ENCODE measurements around the gene ERBB3.

The ERBB3 gene

DNA sequence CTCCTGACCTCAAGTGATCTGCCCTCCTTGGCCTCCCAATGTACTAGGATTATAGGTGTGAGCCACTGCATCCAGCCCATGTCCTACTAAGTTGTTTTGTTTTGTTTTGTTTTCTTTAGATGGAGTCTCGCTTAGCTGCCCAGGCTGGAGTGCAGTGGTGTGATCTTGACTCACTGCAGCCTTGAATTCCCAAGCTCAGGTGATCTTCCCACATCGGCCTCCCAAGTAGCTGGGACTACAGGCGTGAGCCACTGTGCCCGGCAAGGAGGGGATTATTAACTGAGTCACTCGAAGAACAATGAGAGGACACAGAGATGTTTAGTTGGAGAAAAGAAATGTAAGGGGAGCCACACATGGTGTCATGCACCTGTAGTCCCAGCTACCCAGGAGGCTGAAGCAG, 18.0 kb upstream of the ERBB3 start (continued):
- TF ChIP-seq, protein P1, sequence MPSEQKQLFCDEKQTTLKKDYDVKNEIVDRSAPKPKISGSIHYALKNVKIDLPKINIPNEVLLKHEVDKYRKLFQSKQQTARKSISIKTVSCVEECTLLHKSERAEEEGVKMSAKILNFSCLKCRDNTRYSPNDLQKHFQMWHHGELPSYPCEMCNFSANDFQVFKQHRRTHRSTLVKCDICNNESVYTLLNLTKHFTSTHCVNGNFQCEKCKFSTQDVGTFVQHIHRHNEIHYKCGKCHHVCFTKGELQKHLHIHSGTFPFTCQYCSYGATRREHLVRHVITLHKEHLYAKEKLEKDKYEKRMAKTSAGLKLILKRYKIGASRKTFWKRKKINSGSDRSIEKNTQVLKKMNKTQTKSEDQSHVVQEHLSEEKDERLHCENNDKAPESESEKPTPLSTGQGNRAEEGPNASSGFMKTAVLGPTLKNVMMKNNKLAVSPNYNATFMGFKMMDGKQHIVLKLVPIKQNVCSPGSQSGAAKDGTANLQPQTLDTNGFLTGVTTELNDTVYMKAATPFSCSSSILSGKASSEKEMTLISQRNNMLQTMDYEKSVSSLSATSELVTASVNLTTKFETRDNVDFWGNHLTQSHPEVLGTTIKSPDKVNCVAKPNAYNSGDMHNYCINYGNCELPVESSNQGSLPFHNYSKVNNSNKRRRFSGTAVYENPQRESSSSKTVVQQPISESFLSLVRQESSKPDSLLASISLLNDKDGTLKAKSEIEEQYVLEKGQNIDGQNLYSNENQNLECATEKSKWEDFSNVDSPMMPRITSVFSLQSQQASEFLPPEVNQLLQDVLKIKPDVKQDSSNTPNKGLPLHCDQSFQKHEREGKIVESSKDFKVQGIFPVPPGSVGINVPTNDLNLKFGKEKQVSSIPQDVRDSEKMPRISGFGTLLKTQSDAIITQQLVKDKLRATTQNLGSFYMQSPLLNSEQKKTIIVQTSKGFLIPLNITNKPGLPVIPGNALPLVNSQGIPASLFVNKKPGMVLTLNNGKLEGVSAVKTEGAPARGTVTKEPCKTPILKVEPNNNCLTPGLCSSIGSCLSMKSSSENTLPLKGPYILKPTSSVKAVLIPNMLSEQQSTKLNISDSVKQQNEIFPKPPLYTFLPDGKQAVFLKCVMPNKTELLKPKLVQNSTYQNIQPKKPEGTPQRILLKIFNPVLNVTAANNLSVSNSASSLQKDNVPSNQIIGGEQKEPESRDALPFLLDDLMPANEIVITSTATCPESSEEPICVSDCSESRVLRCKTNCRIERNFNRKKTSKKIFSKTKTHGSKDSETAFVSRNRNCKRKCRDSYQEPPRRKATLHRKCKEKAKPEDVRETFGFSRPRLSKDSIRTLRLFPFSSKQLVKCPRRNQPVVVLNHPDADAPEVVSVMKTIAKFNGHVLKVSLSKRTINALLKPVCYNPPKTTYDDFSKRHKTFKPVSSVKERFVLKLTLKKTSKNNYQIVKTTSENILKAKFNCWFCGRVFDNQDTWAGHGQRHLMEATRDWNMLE (tag by site-specific recombination; conservative IDR thresholded peaks at IDR 0.05; ENCODE audit: low read depth) = no peak

DNA sequence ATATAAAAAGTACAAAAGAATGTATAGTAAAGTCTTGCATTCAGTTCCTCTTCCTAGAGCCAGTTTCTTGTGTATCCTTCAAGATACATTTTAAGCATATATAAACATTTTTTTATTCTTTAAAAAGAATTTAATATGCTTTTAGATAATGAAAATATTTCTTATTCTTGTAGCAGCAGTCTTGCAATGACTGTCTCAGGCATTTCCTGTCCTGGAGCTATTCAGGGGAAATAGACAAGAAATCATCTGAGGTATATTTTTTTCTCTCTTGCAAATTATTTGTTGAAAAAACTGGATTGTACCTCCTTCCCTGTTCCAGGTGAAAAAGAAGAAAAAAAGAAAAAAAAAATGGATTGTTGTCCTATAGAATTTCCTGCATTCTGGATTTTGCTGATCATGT, 17.0 kb upstream of the ERBB3 start:
- POLR2A ChIA-PET = no interaction called here
- no peak overlapping the region for H3K27ac ChIP-seq (ENCODE audit: extremely low read depth, low read depth, low read length)
- CTCF ChIA-PET = interaction anchor here (0.6 to 1.5 kb wide), 4 partner anchors 8 to 41 kb away, joined by 3 to 4 read pairs (median 4); partner anchors contain the start of gene PA2G4
- no peaks in the 10 kb centered on the region for H3K4me1 ChIP-seq (ENCODE audit: control insufficient read depth, insufficient read depth, low read length)
- TF ChIP-seq GLI4 (tag by site-specific recombination; IDR thresholded peaks at IDR 0.05) (no peak), ZNF155 (tag by site-specific recombination; IDR thresholded peaks at IDR 0.05) (no peak), MEIS1 (CRISPR knock-in tag; IDR thresholded peaks at IDR 0.05; ENCODE audit: borderline replicate concordance) (no peak), ZBTB7A (tag by site-specific recombination; IDR thresholded peaks at IDR 0.05; ENCODE audit: low read depth) (no peak), HOXA7 (CRISPR knock-in tag; IDR thresholded peaks at IDR 0.05; ENCODE audit: borderline replicate concordance) (no peak), KLF9 (tag by site-specific recombination; IDR thresholded peaks at IDR 0.05; ENCODE audit: low read depth) (no peak), KLF10 (tag by site-specific recombination; IDR thresholded peaks at IDR 0.05) (no peak), ZNF560 (tag by site-specific recombination; IDR thresholded peaks at IDR 0.05; ENCODE audit: borderline replicate concordance) (no peak), SCRT1 (tag by site-specific recombination; IDR thresholded peaks at IDR 0.05; ENCODE audit: borderline replicate concordance) (no peak), ZNF791 (tag by site-specific recombination; IDR thresholded peaks at IDR 0.05) (no peak), TRIM28 (IDR thresholded peaks at IDR 0.05; ENCODE audit: borderline replicate concordance, low read length) (no peak), ZIC2 (tag by site-specific recombination; IDR thresholded peaks at IDR 0.05) (no peak), ZNF211 (tag by site-specific recombination; IDR thresholded peaks at IDR 0.05; ENCODE audit: low read depth) (no peak), ZNF404 (tag by site-specific recombination; IDR thresholded peaks at IDR 0.05) (no peak), ZNF202 (tag by site-specific recombination; IDR thresholded peaks at IDR 0.05; ENCODE audit: borderline replicate concordance) (no peak), WT1 (tag by site-specific recombination; IDR thresholded peaks at IDR 0.05) (no peak), ZNF248 (tag by site-specific recombination; IDR thresholded peaks at IDR 0.05) (no peak)
- TF ChIP-seq, protein P2, sequence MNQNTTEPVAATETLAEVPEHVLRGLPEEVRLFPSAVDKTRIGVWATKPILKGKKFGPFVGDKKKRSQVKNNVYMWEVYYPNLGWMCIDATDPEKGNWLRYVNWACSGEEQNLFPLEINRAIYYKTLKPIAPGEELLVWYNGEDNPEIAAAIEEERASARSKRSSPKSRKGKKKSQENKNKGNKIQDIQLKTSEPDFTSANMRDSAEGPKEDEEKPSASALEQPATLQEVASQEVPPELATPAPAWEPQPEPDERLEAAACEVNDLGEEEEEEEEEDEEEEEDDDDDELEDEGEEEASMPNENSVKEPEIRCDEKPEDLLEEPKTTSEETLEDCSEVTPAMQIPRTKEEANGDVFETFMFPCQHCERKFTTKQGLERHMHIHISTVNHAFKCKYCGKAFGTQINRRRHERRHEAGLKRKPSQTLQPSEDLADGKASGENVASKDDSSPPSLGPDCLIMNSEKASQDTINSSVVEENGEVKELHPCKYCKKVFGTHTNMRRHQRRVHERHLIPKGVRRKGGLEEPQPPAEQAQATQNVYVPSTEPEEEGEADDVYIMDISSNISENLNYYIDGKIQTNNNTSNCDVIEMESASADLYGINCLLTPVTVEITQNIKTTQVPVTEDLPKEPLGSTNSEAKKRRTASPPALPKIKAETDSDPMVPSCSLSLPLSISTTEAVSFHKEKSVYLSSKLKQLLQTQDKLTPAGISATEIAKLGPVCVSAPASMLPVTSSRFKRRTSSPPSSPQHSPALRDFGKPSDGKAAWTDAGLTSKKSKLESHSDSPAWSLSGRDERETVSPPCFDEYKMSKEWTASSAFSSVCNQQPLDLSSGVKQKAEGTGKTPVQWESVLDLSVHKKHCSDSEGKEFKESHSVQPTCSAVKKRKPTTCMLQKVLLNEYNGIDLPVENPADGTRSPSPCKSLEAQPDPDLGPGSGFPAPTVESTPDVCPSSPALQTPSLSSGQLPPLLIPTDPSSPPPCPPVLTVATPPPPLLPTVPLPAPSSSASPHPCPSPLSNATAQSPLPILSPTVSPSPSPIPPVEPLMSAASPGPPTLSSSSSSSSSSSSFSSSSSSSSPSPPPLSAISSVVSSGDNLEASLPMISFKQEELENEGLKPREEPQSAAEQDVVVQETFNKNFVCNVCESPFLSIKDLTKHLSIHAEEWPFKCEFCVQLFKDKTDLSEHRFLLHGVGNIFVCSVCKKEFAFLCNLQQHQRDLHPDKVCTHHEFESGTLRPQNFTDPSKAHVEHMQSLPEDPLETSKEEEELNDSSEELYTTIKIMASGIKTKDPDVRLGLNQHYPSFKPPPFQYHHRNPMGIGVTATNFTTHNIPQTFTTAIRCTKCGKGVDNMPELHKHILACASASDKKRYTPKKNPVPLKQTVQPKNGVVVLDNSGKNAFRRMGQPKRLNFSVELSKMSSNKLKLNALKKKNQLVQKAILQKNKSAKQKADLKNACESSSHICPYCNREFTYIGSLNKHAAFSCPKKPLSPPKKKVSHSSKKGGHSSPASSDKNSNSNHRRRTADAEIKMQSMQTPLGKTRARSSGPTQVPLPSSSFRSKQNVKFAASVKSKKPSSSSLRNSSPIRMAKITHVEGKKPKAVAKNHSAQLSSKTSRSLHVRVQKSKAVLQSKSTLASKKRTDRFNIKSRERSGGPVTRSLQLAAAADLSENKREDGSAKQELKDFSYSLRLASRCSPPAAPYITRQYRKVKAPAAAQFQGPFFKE (tag by site-specific recombination; IDR thresholded peaks at IDR 0.05; ENCODE audit: borderline replicate concordance) = no peak
- TF ChIP-seq, protein P3, sequence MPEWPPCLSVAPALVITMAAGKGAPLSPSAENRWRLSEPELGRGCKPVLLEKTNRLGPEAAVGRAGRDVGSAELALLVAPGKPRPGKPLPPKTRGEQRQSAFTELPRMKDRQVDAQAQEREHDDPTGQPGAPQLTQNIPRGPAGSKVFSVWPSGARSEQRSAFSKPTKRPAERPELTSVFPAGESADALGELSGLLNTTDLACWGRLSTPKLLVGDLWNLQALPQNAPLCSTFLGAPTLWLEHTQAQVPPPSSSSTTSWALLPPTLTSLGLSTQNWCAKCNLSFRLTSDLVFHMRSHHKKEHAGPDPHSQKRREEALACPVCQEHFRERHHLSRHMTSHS (tag by site-specific recombination; IDR thresholded peaks at IDR 0.05) = no peak
- H3K9me3 ChIP-seq (ENCODE audit: control insufficient read depth, insufficient read depth, low read depth, low read length) = no peaks in the 10 kb centered on the region
- no peaks in the 10 kb centered on the region for H3K36me3 ChIP-seq (ENCODE audit: control insufficient read depth in 2 of 2, insufficient read depth in 1 of 2, low read length in 2 of 2)
- H3K4me3 ChIP-seq (ENCODE audit: low read depth, low read length) = no peak overlapping the region

Measured in HEK293 (cell line).